DLD1 (cell line): ENCODE measurements around the gene REEP5.
"Not testable (repeated sequence)": the region's sequence is repeated elsewhere in the genome, so short reads cannot be mapped to it uniquely, and the experiment has no call there.

Experiments
- in situ Hi-C: cut with HindIII; loops from 2 replicates; pipeline ENCODE4 v1.10.0; 2017; ENCODE audit warnings: low sequenced_read_pairs

REEP5 gene

GRCh38 chr5:112892776-112893175 lies 29.3 kb downstream of the REEP5 start:
- in situ Hi-C loops: no loop called here

DNA sequence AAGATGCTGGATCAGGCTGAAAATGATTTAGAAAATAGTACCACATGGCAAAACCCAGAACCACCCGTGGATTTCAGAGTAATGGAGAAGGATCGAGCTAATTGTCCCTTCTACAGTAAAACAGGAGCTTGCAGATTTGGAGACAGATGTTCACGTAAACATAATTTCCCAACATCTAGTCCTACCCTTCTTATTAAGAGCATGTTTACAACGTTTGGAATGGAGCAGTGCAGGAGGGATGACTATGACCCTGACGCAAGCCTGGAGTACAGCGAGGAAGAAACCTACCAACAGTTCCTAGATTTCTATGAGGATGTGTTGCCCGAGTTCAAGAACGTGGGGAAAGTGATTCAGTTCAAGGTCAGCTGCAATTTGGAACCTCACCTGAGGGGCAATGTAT lies 30.0 kb downstream of the REEP5 start:
- in situ Hi-C loops: not testable (repeated sequence)

DNA sequence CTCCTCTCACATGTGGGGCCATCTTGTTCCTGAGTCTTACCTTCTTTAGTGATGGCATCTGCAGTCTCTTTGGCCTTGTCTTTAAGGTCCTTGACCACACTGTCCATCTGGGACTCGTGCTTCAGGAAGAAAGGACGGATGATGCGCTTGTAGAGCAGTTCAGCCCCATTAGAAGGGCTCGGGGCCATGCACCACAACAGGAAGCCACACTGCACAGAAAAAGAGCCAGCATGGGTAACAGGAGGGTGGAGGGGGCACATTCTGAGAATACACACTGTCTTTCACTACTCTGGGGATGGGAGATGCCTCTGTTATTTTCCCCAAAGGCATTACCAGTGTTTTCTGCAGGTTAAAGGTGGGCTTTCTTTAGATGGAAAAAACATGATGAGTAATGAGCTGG lies 35.1 kb downstream of the REEP5 start:
- in situ Hi-C loops: no loop called here

GRCh38 chr5:112885001-112885400 lies 37.0 kb downstream of the REEP5 start:
- in situ Hi-C loops: no loop called here

GRCh38 chr5:112883192-112883591 lies 38.8 kb downstream of the REEP5 start:
- in situ Hi-C loops: no loop called here

DNA sequence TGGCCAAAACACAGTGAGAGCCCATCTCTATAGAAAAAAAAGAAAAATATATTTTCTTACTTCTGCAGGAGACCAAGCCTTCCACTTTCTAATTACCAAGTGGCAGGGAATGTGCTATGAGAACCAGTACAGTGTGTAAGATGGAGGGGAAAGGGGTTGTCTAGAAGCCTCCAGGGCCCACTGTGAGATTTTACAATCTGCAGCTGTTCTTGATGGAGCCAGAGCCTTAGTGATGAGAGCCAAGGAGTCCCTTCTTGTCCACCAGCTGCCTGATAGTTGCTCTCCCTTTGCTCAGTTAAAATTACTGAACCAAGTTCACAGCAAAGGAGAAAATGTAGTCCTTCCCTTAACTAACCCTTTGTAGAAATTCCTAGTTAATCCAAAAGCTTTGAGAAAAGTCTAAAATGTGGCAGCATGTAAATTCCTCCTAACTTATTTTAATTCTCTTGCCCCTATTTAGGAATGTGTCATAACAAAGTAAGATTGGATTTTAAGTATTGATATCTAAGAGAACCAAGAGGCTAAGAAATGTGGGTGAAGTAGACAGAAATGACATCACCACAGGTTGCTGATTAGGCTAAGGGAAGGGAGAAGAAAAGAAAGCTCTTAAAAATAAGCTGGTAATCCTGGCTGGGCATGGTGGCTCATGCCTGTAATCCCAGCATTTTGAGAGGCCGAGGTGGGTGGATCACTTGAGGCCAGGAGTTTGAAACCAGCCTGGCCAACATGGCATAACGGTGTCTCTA lies 41.6 kb downstream of the REEP5 start:
- in situ Hi-C loops: no loop called here

DNA sequence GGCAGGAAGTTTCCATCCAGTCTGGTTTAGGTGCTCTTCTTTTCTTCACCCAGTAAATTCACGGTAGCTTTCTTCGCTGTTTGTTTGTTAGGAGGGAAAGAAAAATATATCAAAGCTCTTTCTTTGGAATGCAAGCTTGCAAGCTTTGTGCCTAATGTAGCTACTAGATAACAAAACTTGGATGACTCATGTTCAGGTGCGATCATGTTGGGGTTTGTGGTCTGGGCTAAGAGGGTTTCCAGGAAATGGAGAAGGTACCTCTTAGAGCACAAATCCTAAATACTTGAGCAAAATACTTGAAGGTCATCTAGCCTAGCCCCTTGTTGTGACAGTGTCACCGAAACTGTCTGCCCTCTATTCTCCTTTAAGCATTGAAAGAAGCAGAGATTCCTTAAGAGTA lies 43.3 kb downstream of the REEP5 start:
- in situ Hi-C loops: no loop called here

GRCh38 chr5:112878101-112878500 lies 43.9 kb downstream of the REEP5 start:
- in situ Hi-C loops: no loop called here

- in situ Hi-C loops: no loop called here
Measured at GRCh38 chr5:112876362-112876761, 45.7 kb downstream of the REEP5 start.

- in situ Hi-C loops: no loop called here
Measured at GRCh38 chr5:112870966-112871365, 51.1 kb downstream of the REEP5 start.

DNA sequence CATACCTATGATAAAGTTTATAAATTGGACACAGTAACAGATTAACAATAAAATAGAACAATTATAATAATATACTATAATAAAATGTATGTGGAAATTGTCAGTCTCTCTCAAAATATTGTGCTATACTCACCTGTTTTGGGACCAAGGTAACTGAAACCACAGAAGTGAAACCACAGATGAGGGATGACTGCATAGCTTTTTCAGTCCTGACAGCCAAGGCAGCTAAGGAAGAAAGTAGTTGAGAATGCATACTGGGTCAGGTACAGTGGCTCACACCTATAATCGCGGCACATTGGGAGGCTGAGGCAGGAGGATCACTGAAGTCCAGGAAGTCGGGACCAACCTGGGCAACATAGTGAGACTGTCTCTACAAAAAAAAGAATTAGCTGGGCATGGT lies 52.1 kb downstream of the REEP5 start:
- in situ Hi-C loops: no loop called here

DNA sequence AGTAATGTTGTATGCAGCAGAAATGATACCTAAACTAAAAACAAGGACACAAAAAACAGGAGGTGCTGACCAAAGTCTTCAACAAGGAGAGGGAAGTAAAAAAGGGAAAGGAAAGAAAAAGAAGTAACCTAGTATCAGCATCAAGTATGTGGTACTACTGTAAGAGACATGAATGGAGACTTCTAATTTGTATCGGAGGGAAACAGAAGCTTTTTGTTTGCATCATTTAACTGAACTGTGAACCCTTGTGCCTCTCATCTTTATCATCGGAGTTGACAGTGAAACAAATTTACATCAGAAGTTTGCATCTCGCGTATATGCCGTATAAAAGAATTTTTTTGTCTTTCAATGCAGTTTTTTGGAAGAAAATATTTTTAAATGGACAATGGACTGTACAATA lies 54.6 kb downstream of the REEP5 start:
- in situ Hi-C loops: no loop called here

- in situ Hi-C loops: no loop called here
Measured at GRCh38 chr5:112866739-112867138, 55.3 kb downstream of the REEP5 start.

DNA sequence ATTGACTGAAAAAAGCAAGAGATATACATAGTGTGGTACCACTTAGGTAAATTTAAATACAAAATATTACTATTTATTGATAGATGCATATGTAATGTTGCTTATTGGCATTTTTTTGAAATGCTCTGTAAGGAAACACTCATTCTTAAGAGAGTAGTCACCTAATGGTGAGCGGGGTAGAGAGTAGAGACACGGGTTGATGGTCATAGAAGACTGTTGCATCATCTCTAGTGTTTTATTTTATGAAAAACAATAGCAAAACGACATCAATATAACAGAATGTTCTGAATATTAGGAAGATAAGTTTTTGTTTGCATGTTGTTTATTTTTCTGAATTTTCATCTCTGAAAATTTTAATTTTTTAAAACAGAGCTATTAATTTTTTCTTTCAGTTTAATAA lies 56.9 kb downstream of the REEP5 start:
- in situ Hi-C loops: no loop called here

GRCh38 chr5:112863549-112863948 lies 58.5 kb downstream of the REEP5 start:
- in situ Hi-C loops: no loop called here

GRCh38 chr5:112862085-112862484 lies 59.9 kb downstream of the REEP5 start:
- in situ Hi-C loops: no loop called here

GRCh38 chr5:112861638-112861985 lies 60.4 kb downstream of the REEP5 start:
- in situ Hi-C loops: no loop called here

DNA sequence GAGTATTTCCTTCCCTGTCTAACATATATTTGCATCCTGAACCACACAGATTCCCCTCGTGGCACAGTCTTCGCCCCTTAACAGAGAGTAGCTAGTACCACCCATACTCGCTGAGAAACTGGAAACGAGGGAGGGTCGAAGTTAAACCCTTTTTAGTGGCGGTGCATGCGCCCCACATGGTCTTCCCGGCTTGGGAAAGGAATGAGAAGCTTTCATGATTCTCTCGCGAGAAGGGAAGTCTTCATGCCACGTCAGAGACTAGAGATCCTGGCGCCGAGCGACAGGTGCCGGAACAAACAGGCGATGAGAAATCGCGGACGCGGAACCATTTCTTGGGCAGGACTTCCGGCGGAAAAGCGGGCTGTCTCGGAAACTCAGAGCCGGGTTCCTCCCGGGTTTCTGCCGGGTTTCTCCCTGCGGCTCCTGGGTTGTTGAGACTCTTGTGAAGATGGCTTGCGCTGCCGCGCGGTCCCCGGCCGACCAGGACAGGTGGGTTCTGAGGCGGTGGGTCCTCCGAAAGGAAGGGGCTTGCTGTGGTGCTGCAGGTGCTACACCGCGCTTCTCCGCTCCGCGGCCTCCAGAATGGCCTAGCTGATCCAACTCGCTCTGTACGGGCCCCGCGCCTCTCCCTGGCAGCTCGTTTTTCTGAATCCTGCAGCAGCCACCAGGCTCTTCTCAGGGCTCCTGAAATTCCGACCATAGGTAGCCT lies 60.9 kb downstream of the REEP5 start, which contains the start of gene SRP19:
Gene SRP19, plus strand, starts transcription at position 359 of the 709 bp plus-strand sequence. Its CDS starts 90 bp downstream, at position 449.
- in situ Hi-C loops: no loop called here

- in situ Hi-C loops: not testable (repeated sequence)
Measured at GRCh38 chr5:112860571-112860928, 61.5 kb downstream of the REEP5 start.

DNA sequence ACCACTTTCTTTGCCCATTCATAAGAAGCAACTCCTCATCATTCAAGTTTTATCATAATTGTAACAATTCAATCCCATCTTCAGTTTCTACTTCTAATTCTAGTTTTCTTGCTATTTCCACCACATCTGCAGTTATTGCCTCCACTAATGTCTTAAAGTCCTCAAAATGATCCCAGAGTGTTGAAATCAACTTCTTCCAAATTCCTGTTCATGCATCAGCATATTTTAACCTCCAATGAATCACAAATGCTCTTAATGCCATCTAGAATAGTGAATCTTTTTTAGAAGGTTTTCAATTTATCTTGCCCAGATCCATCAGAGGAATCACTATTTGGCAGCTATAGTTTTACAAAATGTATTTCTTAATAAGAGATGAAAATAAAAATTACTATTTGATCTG lies 64.2 kb downstream of the REEP5 start:
- in situ Hi-C loops: no loop called here

DNA sequence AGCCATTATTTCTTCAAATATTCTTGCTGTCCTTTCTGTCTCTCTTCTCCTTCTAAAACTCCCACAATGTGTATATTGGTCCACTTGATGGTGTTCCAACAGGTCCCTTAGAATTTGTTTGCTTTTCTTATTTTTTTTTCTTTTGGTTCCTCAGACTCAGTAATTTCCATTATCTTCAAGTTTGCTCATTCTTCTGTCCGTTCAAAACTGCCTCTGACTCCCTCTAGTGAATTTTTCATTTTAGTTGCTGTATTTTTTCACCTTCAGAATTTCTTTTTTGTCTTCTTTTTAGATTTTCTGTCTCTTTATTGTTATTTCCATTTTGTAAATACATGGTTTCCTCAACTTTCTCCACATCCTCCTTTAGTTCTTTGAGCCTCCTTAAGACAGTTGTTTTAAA lies 67.4 kb downstream of the REEP5 start:
- in situ Hi-C loops: no loop called here

DNA sequence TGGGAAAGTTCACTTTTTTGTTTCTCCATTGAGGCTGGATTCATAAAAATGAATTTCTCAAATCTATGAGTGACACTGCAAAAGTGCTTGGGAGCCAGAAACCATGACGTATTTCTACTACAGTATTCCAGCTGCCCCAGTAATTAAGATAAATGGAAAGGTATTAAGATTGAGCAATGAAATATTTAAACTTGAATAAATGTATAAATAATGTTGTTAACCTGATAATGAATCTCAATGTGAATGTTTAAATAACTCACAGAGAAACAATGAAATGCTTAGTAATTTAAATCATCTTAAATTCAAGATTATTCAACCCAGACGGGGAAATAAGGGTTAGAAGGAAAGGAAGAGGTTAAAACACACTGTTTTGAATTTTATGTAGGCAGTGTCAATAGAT lies 72.1 kb downstream of the REEP5 start:
- in situ Hi-C loops: no loop called here
